ENCODE results near the gene FOXP1.

The FOXP1 gene

DNA sequence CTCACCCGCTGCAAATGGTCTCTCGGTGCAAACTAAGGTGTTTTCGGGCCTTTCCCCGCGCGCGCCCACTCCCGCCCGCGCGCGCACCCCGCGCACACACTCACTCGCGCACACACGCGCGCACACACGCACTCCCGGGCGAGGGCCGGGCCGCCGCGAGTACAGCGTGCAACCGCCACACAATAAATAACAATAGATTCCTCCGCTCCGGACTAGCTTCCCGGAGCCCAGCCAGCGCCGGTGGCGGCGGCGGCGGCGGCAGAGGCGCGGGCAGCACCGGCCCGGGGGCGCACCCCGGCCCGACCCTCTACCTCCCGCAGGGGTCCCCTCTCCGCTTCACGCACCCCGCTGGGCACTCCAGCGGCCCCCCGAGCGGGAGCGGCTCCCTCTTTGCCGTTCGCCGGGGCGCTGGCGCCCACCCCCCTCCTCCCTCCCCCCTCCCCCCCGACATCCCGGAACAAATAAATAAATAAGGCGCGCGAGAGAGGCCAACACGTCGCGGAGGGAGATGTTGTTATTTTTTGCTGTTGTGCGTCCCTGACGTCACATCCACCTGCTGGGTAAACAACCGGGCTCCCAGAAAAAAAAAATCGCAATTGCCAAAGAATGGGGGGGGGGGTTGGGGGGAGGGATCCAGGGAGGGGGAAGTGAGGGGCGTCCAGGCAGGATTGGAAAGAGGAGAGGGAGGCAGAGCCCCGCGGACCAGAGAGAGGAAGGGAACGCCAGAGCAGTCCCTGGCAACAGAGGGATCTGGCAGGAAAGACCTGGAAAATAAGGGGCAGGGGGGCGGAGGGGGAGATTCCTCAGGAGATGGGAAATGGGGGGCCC, at the start of gene FOXP1:
Gene FOXP1, minus strand, starts transcription at position 163 of the 828 bp plus-strand sequence. CDS start 385,347 bp downstream, outside the sequence.
- Histone ChIP-seq H3K4me1 (ENCODE audit: control insufficient read depth, insufficient read depth, low read length) (peaks cover 22% of the 10 kb centered on the region), H3K27me3 (ENCODE audit: control insufficient read depth, insufficient read depth, low read length) (peaks cover 25% of the 10 kb centered on the region), H3K9me3 (ENCODE audit: control insufficient read depth, insufficient read depth, low read length) (no peaks in the 10 kb centered on the region), H3K4me3 (ENCODE audit: low read depth, low read length) (peak within 1 kb of the TSS; percentile 79), H3K36me3 (ENCODE audit: control insufficient read depth, insufficient read depth, low read length) (no peaks in the 10 kb centered on the region), H3K9ac (ENCODE audit: low read depth, low read length) (peak within 1 kb of the TSS; percentile 71), H3K27ac (ENCODE audit: low read depth, low read length) (peak within 1 kb of the TSS; percentile 91)

DNA sequence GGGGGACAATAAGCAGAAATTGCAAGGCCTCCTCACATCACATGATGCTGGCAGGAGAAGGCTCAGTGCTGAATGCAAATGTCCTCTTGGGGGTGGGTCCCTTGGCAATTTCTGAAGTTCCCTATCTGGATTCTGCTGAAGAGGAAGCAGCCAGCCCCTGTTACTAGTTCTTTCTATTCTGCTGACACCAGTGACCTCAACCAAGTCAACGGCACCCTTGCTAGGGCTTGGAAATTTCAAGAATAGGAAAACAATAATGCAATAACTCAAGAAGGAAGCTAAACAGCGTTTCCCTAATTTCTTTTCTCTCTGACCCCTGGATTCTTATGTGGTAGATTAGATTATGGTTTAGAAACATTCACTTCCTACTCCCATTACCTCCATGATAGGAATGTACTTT, 46.2 kb upstream of the FOXP1 start:
- Histone ChIP-seq H3K4me1 (ENCODE audit: control insufficient read depth, insufficient read depth, low read length) (no peaks in the 10 kb centered on the region), H3K9ac (ENCODE audit: low read depth, low read length) (no peak overlapping the region), H3K9me3 (ENCODE audit: control insufficient read depth, insufficient read depth, low read length) (no peaks in the 10 kb centered on the region), H3K4me3 (ENCODE audit: low read depth, low read length) (no peak overlapping the region), H3K36me3 (ENCODE audit: control insufficient read depth, insufficient read depth, low read length) (no peaks in the 10 kb centered on the region), H3K27ac (ENCODE audit: low read depth, low read length) (no peak overlapping the region), H3K27me3 (ENCODE audit: control insufficient read depth, insufficient read depth, low read length) (no peaks in the 10 kb centered on the region)

DNA sequence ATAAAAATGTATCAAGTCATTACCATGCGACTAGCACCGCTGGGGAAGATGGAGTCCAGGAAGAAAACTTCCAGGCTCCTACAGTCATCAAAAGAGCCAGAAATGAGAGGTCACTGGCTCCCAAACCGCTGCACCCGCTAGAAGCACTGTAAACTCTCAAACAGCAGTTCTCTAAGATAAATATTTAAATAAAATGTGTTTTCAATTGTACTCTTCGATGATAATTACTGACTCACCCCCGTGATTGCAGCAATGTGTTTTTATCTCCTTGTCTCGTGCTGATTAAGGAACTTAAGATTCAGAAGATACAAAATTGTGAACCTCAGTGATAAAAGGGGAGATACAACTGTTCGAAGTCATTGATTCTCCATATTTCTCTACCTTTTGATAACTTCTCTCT, 45.8 kb upstream of the FOXP1 start:
- H3K27ac ChIP-seq (ENCODE audit: low read depth, low read length), result no peak overlapping the region
- H3K9ac ChIP-seq (ENCODE audit: low read depth, low read length), result no peak overlapping the region
- H3K4me3 ChIP-seq (ENCODE audit: low read depth, low read length), result no peak overlapping the region
- H3K36me3 ChIP-seq (ENCODE audit: control insufficient read depth, insufficient read depth, low read length), result no peaks in the 10 kb centered on the region
- no peaks in the 10 kb centered on the region for H3K27me3 ChIP-seq (ENCODE audit: control insufficient read depth, insufficient read depth, low read length)
- H3K4me1 ChIP-seq (ENCODE audit: control insufficient read depth, insufficient read depth, low read length), result no peaks in the 10 kb centered on the region
- no peaks in the 10 kb centered on the region for H3K9me3 ChIP-seq (ENCODE audit: control insufficient read depth, insufficient read depth, low read length)

DNA sequence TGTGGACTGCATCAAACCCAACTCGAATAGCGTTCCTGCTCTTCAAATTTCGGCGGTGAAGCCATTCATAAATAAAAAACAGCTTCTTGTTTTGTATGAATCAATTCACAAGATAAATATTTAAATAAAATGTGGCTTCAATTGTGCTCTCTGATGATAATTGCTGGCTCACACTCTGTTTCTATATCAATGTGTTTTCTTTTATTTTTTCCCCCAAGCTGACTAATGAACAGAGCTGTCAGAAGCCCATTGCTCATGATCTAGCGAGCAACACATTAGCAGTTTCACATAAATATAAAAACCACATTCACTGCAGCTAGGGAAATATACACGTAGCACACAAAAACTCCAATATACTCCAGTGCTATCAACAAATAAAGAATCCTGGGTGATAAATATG, 45.0 kb upstream of the FOXP1 start:
- Histone ChIP-seq H3K9ac (ENCODE audit: low read depth, low read length) (no peak overlapping the region), H3K27ac (ENCODE audit: low read depth, low read length) (no peak overlapping the region), H3K4me3 (ENCODE audit: low read depth, low read length) (no peak overlapping the region), H3K4me1 (ENCODE audit: control insufficient read depth, insufficient read depth, low read length) (no peaks in the 10 kb centered on the region), H3K27me3 (ENCODE audit: control insufficient read depth, insufficient read depth, low read length) (no peaks in the 10 kb centered on the region), H3K36me3 (ENCODE audit: control insufficient read depth, insufficient read depth, low read length) (no peaks in the 10 kb centered on the region), H3K9me3 (ENCODE audit: control insufficient read depth, insufficient read depth, low read length) (no peaks in the 10 kb centered on the region)

DNA sequence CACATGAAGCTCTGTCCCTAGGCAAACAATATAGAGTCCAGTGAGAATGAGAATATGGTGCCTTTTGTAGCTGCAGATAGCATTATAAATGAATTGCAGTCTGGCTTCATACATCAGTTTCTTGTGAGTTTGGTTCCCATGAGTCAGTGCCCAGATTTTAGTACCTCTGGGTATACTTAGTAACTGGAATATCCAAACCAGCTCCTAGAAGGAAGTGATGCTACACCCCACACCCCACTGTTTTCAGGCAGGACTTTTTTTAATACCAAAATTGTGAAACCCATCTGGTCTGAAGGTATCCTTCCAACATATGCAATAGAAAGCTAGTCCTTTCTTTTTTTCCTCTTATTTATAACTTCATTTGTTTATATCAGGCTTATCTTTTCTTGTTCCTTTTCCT, 42.1 kb upstream of the FOXP1 start:
- Histone ChIP-seq H3K9ac (ENCODE audit: low read depth, low read length) (no peak overlapping the region), H3K4me3 (ENCODE audit: low read depth, low read length) (no peak overlapping the region), H3K27me3 (ENCODE audit: control insufficient read depth, insufficient read depth, low read length) (no peaks in the 10 kb centered on the region), H3K9me3 (ENCODE audit: control insufficient read depth, insufficient read depth, low read length) (no peaks in the 10 kb centered on the region), H3K4me1 (ENCODE audit: control insufficient read depth, insufficient read depth, low read length) (0 out of 2 replicates have a peak, but pooled peaks cover 3% of the 10 kb centered on the region), H3K36me3 (ENCODE audit: control insufficient read depth, insufficient read depth, low read length) (no peaks in the 10 kb centered on the region), H3K27ac (ENCODE audit: low read depth, low read length) (no peak overlapping the region)

DNA sequence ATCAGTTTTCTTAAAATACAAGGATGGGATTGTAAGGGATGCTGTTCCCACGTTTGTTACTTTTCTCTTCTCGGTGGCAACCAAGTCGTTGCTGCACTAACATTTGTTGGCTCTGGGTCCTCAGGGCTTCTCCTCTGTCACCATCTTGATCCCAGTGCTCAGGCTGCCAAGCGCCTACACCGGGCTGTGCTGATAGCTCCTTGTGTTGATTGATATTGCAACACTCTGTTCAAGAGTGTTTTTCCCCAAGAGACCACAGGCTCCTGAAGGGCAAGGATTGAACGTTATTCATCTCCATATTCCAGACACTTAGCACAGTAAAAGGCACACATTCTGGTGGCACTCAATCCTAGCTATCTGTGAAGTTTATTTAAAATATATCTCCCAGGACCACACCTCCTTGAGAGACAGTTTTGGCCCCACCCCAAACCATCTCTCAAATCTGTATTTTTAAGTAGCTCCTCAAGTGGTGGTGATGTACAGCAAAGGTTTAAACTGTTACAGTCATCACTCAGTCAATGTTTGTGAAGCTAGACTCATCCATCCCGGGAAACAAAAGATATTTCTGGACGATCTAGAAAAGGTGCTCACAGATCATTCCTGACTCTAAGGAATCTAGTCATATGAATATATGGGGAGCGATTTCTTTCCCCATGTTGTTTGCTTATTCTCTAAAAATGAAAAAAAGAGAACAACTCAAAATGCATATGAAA, 38.5 kb upstream of the FOXP1 start:
- Histone ChIP-seq H3K9me3 (ENCODE audit: control insufficient read depth, insufficient read depth, low read length) (no peaks in the 10 kb centered on the region), H3K9ac (ENCODE audit: low read depth, low read length) (no peak overlapping the region), H3K36me3 (ENCODE audit: control insufficient read depth, insufficient read depth, low read length) (no peaks in the 10 kb centered on the region), H3K4me1 (ENCODE audit: control insufficient read depth, insufficient read depth, low read length) (0 out of 2 replicates have a peak, but pooled peaks cover 5% of the 10 kb centered on the region), H3K4me3 (ENCODE audit: low read depth, low read length) (no peak overlapping the region), H3K27me3 (ENCODE audit: control insufficient read depth, insufficient read depth, low read length) (no peaks in the 10 kb centered on the region), H3K27ac (ENCODE audit: low read depth, low read length) (no peak overlapping the region)

DNA sequence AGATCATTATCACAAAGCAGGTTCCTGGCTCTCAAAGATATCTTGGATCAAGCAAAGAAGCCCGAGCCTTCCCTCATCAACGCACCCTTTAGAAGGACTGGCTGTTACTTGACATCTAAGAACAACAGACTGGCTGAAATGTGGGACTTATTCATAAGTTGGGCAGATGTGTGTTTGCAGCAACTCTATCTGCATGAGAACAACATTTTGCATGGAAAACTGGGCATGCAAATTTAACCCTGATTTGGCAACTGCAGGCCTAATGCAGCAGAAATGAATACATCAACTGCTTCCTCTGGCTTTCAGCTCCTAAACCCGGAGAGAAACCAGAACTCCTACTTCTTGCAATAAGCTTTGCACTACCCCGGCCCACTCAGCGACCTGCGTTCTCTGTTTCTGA, 35.0 kb upstream of the FOXP1 start:
- Histone ChIP-seq H3K27ac (ENCODE audit: low read depth, low read length) (no peak overlapping the region), H3K27me3 (ENCODE audit: control insufficient read depth, insufficient read depth, low read length) (no peaks in the 10 kb centered on the region), H3K36me3 (ENCODE audit: control insufficient read depth, insufficient read depth, low read length) (no peaks in the 10 kb centered on the region), H3K9ac (ENCODE audit: low read depth, low read length) (no peak overlapping the region), H3K9me3 (ENCODE audit: control insufficient read depth, insufficient read depth, low read length) (no peaks in the 10 kb centered on the region), H3K4me3 (ENCODE audit: low read depth, low read length) (no peak overlapping the region), H3K4me1 (ENCODE audit: control insufficient read depth, insufficient read depth, low read length) (0 out of 2 replicates have a peak, but pooled peaks cover 5% of the 10 kb centered on the region)

DNA sequence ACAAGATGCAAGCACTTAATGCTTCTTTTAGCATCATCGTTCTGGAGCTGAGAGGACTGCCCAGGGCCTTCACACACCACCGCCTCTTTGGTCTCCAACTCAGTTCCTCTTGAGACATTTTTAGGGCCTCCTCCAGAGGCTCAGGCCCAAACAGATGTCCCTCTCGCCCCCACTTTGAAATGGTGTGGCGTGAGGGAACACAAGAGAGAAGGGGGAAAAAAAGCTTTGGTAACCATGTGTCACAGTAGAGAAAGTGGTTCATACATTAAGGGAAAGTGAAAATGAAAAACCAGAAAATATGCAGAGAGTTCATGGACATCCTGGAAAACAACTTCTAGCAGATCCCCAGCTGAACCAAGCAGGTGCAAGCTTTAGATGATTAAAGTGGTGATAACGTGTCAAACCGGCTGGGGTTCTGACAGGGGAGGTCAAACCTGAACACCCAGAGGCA, 33.1 kb upstream of the FOXP1 start:
- Histone ChIP-seq H3K9me3 (ENCODE audit: control insufficient read depth, insufficient read depth, low read length) (no peaks in the 10 kb centered on the region), H3K9ac (ENCODE audit: low read depth, low read length) (no peak overlapping the region), H3K36me3 (ENCODE audit: control insufficient read depth, insufficient read depth, low read length) (no peaks in the 10 kb centered on the region), H3K4me3 (ENCODE audit: low read depth, low read length) (no peak overlapping the region), H3K27me3 (ENCODE audit: control insufficient read depth, insufficient read depth, low read length) (no peaks in the 10 kb centered on the region), H3K27ac (ENCODE audit: low read depth, low read length) (no peak overlapping the region), H3K4me1 (ENCODE audit: control insufficient read depth, insufficient read depth, low read length) (0 out of 2 replicates have a peak, but pooled peaks cover 5% of the 10 kb centered on the region)

DNA sequence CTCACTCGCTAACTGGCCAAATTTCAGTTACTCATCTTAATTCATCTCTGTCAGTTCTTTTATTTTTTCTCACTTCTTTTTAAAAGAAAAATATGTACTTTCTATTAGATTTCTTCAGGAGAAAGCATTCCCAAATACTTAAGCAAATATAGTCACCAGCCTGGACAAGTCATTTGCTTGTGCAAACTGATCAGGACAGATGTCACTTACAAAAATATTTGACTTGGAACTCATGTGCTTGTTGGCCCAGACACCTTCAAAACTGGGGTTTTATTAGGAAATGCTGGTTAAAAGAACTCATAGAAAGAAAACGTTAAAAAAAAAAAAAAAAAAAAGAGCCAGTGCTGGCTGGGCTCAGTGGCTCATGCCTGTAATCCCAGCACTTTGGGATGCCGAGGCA, 31.3 kb upstream of the FOXP1 start:
- Histone ChIP-seq H3K9ac (ENCODE audit: low read depth, low read length) (no peak overlapping the region), H3K4me1 (ENCODE audit: control insufficient read depth, insufficient read depth, low read length) (no peaks in the 10 kb centered on the region), H3K27ac (ENCODE audit: low read depth, low read length) (no peak overlapping the region), H3K36me3 (ENCODE audit: control insufficient read depth, insufficient read depth, low read length) (no peaks in the 10 kb centered on the region), H3K9me3 (ENCODE audit: control insufficient read depth, insufficient read depth, low read length) (no peaks in the 10 kb centered on the region), H3K27me3 (ENCODE audit: control insufficient read depth, insufficient read depth, low read length) (no peaks in the 10 kb centered on the region), H3K4me3 (ENCODE audit: low read depth, low read length) (no peak overlapping the region)

DNA sequence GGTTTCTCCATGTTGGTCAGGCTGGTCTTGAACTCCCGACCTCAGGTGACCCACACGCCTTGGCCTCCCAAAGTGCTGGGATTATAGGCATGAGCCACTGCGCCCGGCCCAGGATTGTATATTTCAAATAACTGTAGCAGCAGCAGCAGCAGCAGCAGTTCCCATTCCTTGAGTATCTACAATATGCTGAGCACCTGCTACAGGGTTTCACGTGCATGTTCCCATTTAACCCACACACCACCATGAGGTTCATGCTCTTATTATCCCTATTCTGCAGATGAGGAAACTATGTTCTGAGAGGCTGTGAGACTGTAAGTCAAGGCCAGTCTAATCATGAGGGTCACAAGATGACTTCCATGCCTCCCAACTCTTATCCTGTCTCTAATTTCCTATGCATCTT, 30.9 kb upstream of the FOXP1 start:
- H3K9ac ChIP-seq (ENCODE audit: low read depth, low read length), result no peak overlapping the region
- no peaks in the 10 kb centered on the region for H3K9me3 ChIP-seq (ENCODE audit: control insufficient read depth, insufficient read depth, low read length)
- no peak overlapping the region for H3K4me3 ChIP-seq (ENCODE audit: low read depth, low read length)
- no peak overlapping the region for H3K27ac ChIP-seq (ENCODE audit: low read depth, low read length)
- no peaks in the 10 kb centered on the region for H3K4me1 ChIP-seq (ENCODE audit: control insufficient read depth, insufficient read depth, low read length)
- H3K27me3 ChIP-seq (ENCODE audit: control insufficient read depth, insufficient read depth, low read length), result no peaks in the 10 kb centered on the region
- no peaks in the 10 kb centered on the region for H3K36me3 ChIP-seq (ENCODE audit: control insufficient read depth, insufficient read depth, low read length)

DNA sequence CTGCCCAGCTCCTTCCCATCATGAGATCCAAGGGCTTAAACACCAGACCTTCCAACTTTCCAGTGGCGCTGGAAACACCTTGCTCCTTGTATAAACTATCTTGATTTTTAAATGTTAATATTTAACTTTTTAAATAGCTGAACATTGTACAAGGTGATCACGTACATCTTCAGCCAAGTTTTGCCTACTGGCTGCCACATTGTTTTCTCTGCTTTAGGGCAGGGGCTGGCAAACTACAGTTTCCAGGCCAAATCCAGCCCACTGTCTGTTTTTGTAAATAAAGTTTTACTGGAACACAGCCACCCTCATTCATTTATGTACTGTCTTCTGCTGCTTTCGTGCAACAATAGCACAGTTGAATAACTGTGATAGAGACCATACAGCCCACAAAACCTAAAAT, 27.6 kb upstream of the FOXP1 start:
- Histone ChIP-seq H3K27me3 (ENCODE audit: control insufficient read depth, insufficient read depth, low read length) (no peaks in the 10 kb centered on the region), H3K4me3 (ENCODE audit: low read depth, low read length) (no peak overlapping the region), H3K4me1 (ENCODE audit: control insufficient read depth, insufficient read depth, low read length) (no peaks in the 10 kb centered on the region), H3K9me3 (ENCODE audit: control insufficient read depth, insufficient read depth, low read length) (no peaks in the 10 kb centered on the region), H3K27ac (ENCODE audit: low read depth, low read length) (no peak overlapping the region), H3K9ac (ENCODE audit: low read depth, low read length) (no peak overlapping the region), H3K36me3 (ENCODE audit: control insufficient read depth, insufficient read depth, low read length) (no peaks in the 10 kb centered on the region)
